ENCODE data around the gene LRBA.

The LRBA gene

DNA sequence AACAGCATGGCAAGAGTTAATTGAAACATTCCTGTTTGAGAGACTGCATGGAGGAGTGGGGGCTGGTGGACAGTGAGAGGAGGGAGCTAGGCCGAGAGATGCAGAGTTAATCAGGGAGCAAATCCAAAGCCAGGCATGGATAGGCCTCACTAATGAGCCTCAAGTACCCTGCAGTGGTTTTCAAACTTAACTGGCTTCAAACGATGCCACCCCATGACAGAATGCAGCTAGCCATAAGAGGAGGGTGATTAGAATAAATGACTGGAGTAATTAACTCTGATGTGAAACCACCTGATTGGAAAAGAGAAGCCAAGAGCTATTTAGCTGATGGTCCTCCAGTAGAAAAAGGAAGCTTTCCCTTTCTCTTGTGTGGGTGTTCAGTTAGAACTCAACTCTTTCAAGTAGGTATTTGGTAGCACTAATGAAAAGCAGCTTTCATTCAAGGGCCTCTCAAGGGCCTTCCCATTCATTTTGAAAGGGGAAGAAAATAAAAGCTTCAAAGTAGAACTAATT is 648.5 kb downstream of the LRBA start:
- H3K27ac ChIP-seq: no peak overlapping the region
- TF ChIP-seq, protein P1, sequence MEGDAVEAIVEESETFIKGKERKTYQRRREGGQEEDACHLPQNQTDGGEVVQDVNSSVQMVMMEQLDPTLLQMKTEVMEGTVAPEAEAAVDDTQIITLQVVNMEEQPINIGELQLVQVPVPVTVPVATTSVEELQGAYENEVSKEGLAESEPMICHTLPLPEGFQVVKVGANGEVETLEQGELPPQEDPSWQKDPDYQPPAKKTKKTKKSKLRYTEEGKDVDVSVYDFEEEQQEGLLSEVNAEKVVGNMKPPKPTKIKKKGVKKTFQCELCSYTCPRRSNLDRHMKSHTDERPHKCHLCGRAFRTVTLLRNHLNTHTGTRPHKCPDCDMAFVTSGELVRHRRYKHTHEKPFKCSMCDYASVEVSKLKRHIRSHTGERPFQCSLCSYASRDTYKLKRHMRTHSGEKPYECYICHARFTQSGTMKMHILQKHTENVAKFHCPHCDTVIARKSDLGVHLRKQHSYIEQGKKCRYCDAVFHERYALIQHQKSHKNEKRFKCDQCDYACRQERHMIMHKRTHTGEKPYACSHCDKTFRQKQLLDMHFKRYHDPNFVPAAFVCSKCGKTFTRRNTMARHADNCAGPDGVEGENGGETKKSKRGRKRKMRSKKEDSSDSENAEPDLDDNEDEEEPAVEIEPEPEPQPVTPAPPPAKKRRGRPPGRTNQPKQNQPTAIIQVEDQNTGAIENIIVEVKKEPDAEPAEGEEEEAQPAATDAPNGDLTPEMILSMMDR (conservative IDR thresholded peaks at IDR 0.05): no peak

DNA sequence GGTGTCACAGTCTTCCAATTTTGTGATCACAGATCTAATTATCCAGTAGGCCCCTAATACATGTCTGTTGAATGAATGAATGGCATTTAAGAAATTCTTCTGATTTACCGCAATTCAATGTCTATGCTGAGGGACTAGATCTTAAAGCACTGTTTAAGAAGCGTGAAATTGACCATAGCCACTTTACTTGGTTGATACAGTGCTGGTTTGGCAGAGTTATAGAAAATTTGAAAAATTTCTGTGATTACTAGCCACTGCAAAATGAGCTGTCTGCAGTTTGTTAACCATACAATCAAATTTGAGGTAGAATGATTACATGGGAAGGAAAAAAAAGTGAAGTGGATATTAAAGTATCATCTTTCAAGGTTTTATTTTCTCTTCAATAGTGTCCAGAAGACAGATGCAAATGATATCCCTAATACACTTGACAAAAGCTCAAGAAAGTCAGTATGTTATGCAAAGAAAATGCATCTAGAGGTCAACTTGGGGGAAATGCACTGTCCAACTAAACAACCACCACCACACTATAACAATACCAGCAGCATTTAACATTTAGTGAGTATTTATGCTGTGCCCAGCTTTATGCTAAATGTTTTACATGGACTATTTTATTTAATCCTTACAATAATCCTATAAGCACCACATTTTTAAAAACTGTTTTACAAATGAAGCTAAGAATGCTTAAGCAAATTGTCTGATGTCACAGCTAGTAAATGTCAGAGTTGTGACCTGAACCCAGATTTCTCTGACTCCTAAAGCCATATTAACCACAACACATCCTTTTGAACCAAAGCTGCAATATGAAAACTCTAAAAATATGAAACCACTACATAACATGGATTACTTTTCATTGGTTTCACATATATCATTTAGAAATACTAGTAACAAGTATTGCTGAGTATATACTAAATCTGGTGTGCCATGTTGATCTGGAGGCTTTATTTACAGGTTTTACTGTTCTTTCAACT is 651.1 kb downstream of the LRBA start:
- TF ChIP-seq, protein P1 (conservative IDR thresholded peaks at IDR 0.05): no peak
- no peak overlapping the region for H3K27ac ChIP-seq

DNA sequence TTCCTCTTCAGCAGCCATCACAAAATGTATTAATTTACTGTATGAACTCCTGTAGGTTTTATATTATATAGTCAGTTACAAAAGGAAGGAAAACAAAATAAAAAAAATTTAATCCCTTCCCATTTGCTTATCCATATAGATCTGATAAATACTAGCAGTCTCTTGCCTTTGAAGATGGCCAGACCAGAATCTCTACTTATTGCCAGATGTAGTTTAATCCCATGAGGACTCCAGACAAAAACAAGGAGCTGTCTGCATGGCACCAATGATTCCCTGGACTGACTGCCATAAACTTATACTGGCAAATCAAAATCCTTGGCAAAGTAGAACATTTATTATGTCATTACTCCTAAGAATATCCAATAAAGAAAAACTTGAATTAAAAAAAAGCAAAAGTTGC is 656.4 kb downstream of the LRBA start:
- H3K27ac ChIP-seq: no peak overlapping the region
- TF ChIP-seq, protein P1 (conservative IDR thresholded peaks at IDR 0.05): no peak

DNA sequence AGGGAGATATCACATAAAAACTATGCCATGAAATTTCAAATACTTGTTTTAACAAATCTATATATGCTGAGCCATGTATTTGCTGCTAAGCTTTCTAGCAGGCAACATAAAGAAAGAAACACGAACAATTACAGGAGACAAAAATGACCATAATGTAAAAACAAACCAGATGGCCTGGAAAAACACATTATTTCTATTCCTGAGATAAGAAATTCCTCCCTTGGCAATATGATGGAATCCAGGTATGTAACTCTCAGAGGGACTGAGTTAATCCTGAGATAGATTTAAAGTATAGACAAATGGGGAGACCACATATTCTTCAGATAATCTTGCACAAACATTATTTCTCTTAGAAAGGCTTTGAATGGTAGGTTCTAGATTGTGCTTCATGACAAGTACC is 657.3 kb downstream of the LRBA start:
- TF ChIP-seq, protein P1 (conservative IDR thresholded peaks at IDR 0.05): no peak
- no peak overlapping the region for H3K27ac ChIP-seq

DNA sequence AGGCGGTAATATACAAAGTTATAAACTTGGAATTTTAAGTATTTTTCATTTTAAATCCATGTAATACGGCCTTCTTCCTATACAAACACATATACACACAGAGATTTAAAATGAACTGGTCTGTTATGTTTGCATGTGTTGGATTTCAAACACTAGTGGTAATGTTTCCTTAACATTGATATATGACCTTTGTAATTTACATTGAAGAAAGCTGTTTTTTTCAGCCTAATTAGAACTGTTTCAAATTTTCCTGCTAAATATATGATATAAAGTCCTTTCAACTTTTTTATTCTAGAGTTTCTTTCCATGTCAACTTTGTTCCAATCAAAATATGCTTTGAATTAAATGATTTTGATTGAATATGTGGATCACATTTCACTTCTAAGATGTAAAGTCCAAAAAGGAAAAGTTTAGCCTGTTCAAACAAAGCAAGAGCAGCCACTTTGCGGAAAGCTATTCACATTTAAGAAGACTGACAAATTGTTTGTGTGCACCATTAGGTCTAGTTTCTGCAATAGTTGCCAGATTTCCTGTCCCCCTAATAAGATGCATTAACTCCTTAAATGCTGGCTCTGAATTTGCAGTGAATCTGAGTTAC is 659.1 kb downstream of the LRBA start:
- TF ChIP-seq, protein P1 (conservative IDR thresholded peaks at IDR 0.05): no peak
- H3K27ac ChIP-seq: no peak overlapping the region

DNA sequence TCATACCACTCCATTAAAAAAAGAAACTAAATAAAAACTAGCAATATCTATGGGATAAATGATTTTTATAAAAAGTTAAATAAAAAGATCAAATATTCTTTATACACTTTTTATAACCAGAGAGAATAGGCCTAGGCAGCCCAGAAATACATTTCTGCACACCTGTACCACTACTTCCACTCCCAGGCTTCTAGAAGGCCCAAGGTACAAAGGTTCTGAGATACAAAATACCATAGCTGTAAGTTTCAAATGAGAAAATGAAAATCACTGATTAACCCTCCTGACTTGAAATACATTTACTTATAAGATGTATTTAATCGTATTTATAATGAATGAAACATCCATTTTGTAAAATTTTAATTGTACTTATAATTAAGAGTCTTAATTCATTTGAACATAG is 659.7 kb downstream of the LRBA start:
- no peak overlapping the region for H3K27ac ChIP-seq
- TF ChIP-seq, protein P1 (conservative IDR thresholded peaks at IDR 0.05): no peak

DNA sequence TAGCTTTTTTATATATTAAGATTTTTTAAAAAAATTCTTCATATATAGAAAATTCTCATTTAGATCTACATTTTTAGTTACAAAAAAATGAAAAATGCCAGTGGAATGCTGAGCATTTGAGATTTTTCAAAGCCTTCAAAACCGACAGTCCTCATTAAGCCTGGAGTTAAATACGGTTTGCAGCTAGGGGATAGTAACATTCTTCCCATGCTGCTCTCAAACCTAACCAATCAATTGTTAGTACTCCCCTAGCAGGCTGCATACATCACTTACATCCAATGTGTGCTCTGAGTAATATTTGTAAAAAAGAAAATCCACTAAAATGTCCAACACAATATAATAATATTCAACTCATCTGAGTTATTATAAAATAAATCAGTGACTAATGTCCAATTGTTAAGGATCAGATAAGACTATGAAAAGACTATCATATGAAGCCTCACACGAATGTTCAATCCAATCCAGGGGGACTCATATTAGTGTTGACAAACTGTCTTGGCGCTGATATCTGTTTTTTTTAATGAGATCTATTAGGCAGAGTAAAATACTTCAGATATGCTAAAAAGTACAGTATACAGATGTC is 660.8 kb downstream of the LRBA start:
- TF ChIP-seq, protein P1 (conservative IDR thresholded peaks at IDR 0.05): no peak
- no peak overlapping the region for H3K27ac ChIP-seq
